Lung (tissue), 12 donors: Measurements from ENCODE around the gene CRYBG1. TPM values are rescaled to one million over a fixed set of nuclear protein-coding genes. Genes with fewer than 3 reads are reported as not detected.

Source experiments
- ATAC-seq: fragments of 200-7000 bp; cut with Tn5 transposase; one replicate; pipeline ENCODE4 v1.9.1; 2020; ENCODE audit warnings: moderate number of reproducible peaks; ENCODE audit not compliant: insufficient read depth, low FRiP score
- DNase-seq, 3 donors: peaks; one replicate each; pipeline ENCODE4 v3.0.0-alpha.2; 2013 to 2017
- H3K27ac ChIP-seq, 2 donors: one replicate each; pipeline ENCODE4 v1.5.1; 2013; ENCODE audit warnings: mild to moderate bottlenecking in 2 of 2, moderate library complexity in 2 of 2, control low read depth in 1 of 2, inconsistent platforms in 1 of 2, low read depth in 1 of 2, low read length in 1 of 2
- H3K27me3 ChIP-seq, 3 donors: one replicate each; pipeline ENCODE4 v1.5.1; 2013; ENCODE audit warnings: low read length in 2 of 3; ENCODE audit not compliant: control insufficient read depth in 3 of 3, insufficient read depth in 3 of 3
- H3K36me3 ChIP-seq, 4 donors: one replicate each; pipeline ENCODE4 v1.5.1; 2013; ENCODE audit warnings: low read length in 4 of 4, mild to moderate bottlenecking in 1 of 4, moderate library complexity in 1 of 4; ENCODE audit not compliant: control insufficient read depth in 4 of 4, insufficient read depth in 4 of 4
- H3K4me1 ChIP-seq, 5 donors: one replicate each; pipeline ENCODE4 v1.5.1; 2013; ENCODE audit warnings: low read length in 5 of 5, mild to moderate bottlenecking in 2 of 5, moderate library complexity in 1 of 5; ENCODE audit not compliant: control insufficient read depth in 5 of 5, insufficient read depth in 5 of 5
- H3K4me3 ChIP-seq: one replicate; pipeline ENCODE4 v1.5.1; 2013; ENCODE audit warnings: mild to moderate bottlenecking, control low read depth, moderate library complexity
- H3K9ac ChIP-seq, 2 donors: one replicate each; pipeline ENCODE4 v1.5.1; 2013; ENCODE audit warnings: low read length in 2 of 2, control low read depth in 1 of 2; ENCODE audit not compliant: insufficient read depth in 1 of 2
- H3K9me3 ChIP-seq, 4 donors: one replicate each; pipeline ENCODE4 v1.5.1; 2013; ENCODE audit warnings: low read length in 3 of 4, mild to moderate bottlenecking in 1 of 4, moderate library complexity in 1 of 4; ENCODE audit not compliant: control insufficient read depth in 4 of 4, insufficient read depth in 3 of 4
- WGBS, 2 donors: extraction: QIAGEN DNeasy Blood & Tissue Kit; methylation state at CpG; one replicate each; pipeline ENCODE4 v1.1.7; 2013; 5-methylcytosine and 5-hydroxymethylcytosine counted together
- polyA plus RNA-seq, 2 donors: library from polyadenylated mRNA; stranded (reverse); fragments of 200-250 nt; gene quantifications; one replicate each; pipeline ENCODE4 v1.2.1, GENCODE V29; 2013
- total RNA-seq, 2 donors: library from RNA; depleted of rRNA in 1 of 2; stranded (reverse); fragments of >200 nt in 1 of 2; gene quantifications; one replicate each; pipeline ENCODE4 v1.2.1, GENCODE V29; 2014 to 2021
- TF ChIP-seq, protein P1 (sequence below): IDR thresholded peaks from 2 replicates; pipeline ENCODE4 v1.5.1; 2012; ENCODE audit warnings: mild to moderate bottlenecking; ENCODE audit errors: control extremely low read depth, extremely low read depth
- donor health status: control.
- donor health status: control.
- donor health status: Bipolar disorder and iron deficiency.
- donor health status: healthy.
- donor health status: DM: yes; HTN: yes; CAD: no.

CRYBG1 gene
- total and polyA plus RNA-seq, 4 donors = 5.7 to 28.0 (median 12.6) TPM

DNA sequence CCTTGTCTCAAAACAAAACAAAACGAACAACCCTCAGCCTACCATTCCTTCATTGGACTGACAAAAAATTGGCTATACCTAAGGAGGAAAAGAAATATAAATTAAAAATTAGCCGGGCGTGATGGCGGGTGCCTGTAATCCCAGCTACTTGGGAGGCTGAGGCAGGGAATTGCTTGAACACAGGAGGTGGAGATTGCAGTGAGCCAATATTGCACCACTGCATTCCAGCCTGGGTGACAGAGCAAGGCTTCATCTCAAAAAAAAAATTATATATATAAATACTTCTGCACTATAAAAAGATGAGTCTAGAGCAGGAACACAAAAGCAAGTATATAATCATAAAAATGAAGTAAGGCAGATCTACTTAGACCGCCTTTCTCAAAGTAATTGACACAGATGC, 109.8 kb downstream of the CRYBG1 start:
- WGBS, 2 donors = 76 to 92% methylated on average over 5 of the region's 5 CpGs
- DNase-seq = no peak
- no peak overlapping the region for H3K4me3 ChIP-seq
- no peaks in the 10 kb centered on the region for H3K36me3 ChIP-seq
- TF ChIP-seq, protein P1, sequence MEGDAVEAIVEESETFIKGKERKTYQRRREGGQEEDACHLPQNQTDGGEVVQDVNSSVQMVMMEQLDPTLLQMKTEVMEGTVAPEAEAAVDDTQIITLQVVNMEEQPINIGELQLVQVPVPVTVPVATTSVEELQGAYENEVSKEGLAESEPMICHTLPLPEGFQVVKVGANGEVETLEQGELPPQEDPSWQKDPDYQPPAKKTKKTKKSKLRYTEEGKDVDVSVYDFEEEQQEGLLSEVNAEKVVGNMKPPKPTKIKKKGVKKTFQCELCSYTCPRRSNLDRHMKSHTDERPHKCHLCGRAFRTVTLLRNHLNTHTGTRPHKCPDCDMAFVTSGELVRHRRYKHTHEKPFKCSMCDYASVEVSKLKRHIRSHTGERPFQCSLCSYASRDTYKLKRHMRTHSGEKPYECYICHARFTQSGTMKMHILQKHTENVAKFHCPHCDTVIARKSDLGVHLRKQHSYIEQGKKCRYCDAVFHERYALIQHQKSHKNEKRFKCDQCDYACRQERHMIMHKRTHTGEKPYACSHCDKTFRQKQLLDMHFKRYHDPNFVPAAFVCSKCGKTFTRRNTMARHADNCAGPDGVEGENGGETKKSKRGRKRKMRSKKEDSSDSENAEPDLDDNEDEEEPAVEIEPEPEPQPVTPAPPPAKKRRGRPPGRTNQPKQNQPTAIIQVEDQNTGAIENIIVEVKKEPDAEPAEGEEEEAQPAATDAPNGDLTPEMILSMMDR = no peak
- no peaks in the 10 kb centered on the region for H3K4me1 ChIP-seq
- H3K27ac ChIP-seq = no peak overlapping the region
- H3K27me3 ChIP-seq = no peaks in the 10 kb centered on the region
- no peak for ATAC-seq
- H3K9me3 ChIP-seq = no peaks in the 10 kb centered on the region
- no peak overlapping the region for H3K9ac ChIP-seq

DNA sequence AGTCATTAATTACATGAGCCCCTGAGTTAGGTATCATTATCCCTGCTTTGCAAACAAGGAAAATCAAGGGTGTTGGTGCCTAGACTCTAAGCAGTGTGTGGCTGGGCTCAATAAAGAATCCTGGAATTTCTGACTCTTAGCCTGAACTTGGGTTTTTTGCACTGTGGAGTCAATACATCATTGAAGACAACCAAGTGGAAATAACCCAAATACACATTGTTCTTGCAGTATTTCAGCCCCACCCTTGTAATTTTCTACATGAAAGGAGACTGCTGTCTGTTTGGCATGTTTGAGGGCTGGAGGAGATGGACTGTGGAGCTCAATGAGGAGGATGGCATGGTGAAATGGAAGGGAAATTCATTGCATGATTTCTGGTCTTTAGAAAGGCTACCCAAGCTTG, 110.3 kb downstream of the CRYBG1 start:
- Histone ChIP-seq H3K9me3 (no peaks in the 10 kb centered on the region), H3K4me1 (no peaks in the 10 kb centered on the region), H3K4me3 (no peak overlapping the region), H3K9ac (no peak overlapping the region), H3K27me3 (no peaks in the 10 kb centered on the region), H3K36me3 (no peaks in the 10 kb centered on the region), H3K27ac (no peak overlapping the region)
- TF ChIP-seq, protein P1 = no peak
- no peak for ATAC-seq
- DNase-seq = no peak

DNA sequence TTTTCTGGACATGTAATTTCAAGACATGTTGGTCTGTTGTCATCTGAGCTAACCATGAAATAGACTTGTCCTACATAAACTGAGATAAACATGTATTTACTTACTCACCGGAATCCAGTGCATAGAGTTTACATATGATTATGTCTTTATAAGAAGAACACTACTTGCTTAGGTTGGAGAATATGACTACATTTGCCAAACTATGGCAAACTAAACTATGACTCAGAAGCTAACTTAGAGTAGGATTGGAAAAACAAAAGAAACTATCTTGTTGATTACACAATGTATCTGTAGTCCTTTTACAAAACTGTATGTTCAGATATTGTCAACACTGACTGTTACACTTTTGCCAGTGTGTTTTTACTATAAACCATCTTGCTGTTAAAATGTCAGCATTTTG, 113.3 kb downstream of the CRYBG1 start:
- H3K4me1 ChIP-seq = no peaks in the 10 kb centered on the region
- no peak overlapping the region for H3K4me3 ChIP-seq
- no peak for DNase-seq
- WGBS, 2 donors = 96 to 97% methylated on average over 1 of the region's 1 CpG
- H3K9ac ChIP-seq = no peak overlapping the region
- no peak for ATAC-seq
- no peaks in the 10 kb centered on the region for H3K9me3 ChIP-seq
- no peaks in the 10 kb centered on the region for H3K36me3 ChIP-seq
- no peaks in the 10 kb centered on the region for H3K27me3 ChIP-seq
- TF ChIP-seq, protein P1 = no peak
- H3K27ac ChIP-seq = no peak overlapping the region

DNA sequence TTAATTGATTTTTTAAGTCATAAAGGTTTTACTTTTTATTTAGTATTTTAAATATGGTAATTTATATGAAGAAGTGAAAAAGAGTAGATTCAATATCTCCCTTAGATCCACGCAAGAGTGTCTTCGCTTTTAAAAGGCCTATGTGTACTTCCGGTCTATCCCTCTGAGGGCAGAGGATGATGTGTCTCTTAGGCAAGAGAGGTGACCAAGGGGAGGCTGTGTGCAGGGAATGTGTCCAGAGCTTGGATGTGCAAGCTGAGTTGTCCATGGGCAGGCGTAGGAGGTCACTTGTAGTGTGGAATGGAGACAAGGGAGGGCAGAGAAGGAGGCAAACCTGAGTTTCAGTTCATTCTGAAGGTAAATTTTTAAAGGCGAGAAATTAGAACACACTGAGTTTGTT, 113.9 kb downstream of the CRYBG1 start:
- DNase-seq = no peak
- Histone ChIP-seq H3K9ac (no peak overlapping the region), H3K27ac (no peak overlapping the region), H3K27me3 (no peaks in the 10 kb centered on the region), H3K9me3 (no peaks in the 10 kb centered on the region), H3K4me1 (no peaks in the 10 kb centered on the region), H3K4me3 (no peak overlapping the region), H3K36me3 (no peaks in the 10 kb centered on the region)
- TF ChIP-seq, protein P1 = no peak
- ATAC-seq = no peak
- WGBS, 2 donors = 94 to 96% methylated on average over 5 of the region's 5 CpGs
